OCI-LY3 (cell line): ENCODE measurements around the gene PPCDC.

Source experiments
- H2AFZ ChIP-seq: fragments of 200-600, 300-600 bp; shearing (Covaris generic); 2 replicates; pipeline ENCODE4 v1.6.0; 2014; ENCODE audit warnings: antibody characterized with exemption, low read depth, low read length
- H3K27ac ChIP-seq: fragments of 200-600, 300-600 bp; sonication (generic); 2 replicates; pipeline ENCODE4 v1.5.1; 2014; ENCODE audit warnings: mild to moderate bottlenecking, low read length, moderate library complexity, mixed read lengths
- H3K27me3 ChIP-seq: fragments of 200-600, 300-600 bp; sonication (generic); 2 replicates; pipeline ENCODE4 v1.6.1; 2014; ENCODE audit warnings: low read depth, low read length, mixed read lengths
- H3K36me3 ChIP-seq: fragments of 200-600, 300-600 bp; sonication (generic); replicated peaks from 2 replicates; pipeline ENCODE3; 2014; ENCODE audit warnings: low read depth, low read length, mixed read lengths
- H3K4me1 ChIP-seq: fragments of 300-600, 200-600 bp; sonication (generic); 2 replicates; pipeline ENCODE4 v1.6.1; 2014; ENCODE audit warnings: low read length, mixed read lengths
- H3K4me2 ChIP-seq: fragments of 200-600, 300-600 bp; sonication (generic); 2 replicates; pipeline ENCODE4 v1.6.1; 2014; ENCODE audit warnings: low read length, mixed read lengths
- H3K4me3 ChIP-seq: fragments of 300-600, 200-600 bp; sonication (generic); 2 replicates; pipeline ENCODE4 v1.5.1; 2014; ENCODE audit warnings: antibody characterized with exemption, mild to moderate bottlenecking, low read length, moderate library complexity
- H3K79me2 ChIP-seq: fragments of 300-600, 200-600 bp; shearing (Covaris generic); 2 replicates; pipeline ENCODE4 v1.6.1; 2014; ENCODE audit warnings: mild to moderate bottlenecking, low read length, mixed read lengths
- H3K9ac ChIP-seq: fragments of 300-600, 200-600 bp; shearing (Covaris generic); 2 replicates; pipeline ENCODE4 v1.6.0; 2014; ENCODE audit warnings: mild to moderate bottlenecking, low read length, moderate library complexity
- H3K9me3 ChIP-seq: fragments of 200-600, 300-600 bp; shearing (Covaris generic); 2 replicates; pipeline ENCODE4 v1.6.1; 2014; ENCODE audit warnings: low read length, mixed read lengths; ENCODE audit not compliant: insufficient read depth
- H4K20me1 ChIP-seq: fragments of 200-600, 300-600 bp; sonication (generic); 2 replicates; pipeline ENCODE4 v1.6.1; 2016; ENCODE audit warnings: low read length, mixed read lengths; ENCODE audit not compliant: insufficient read depth
- CTCF ChIP-seq: fragments of 200-600, 300-600 bp; sonication (generic); IDR thresholded peaks from 2 replicates; pipeline ENCODE4 v1.5.1; 2014; ENCODE audit warnings: antibody characterized with exemption, low read length, low read depth
- EZH2phosphoT487 ChIP-seq: fragments of 200-600 bp; shearing (Covaris generic); IDR thresholded peaks from 2 replicates; pipeline ENCODE4 v1.6.1; 2018; ENCODE audit warnings: antibody characterized with exemption, mixed run types, low read depth

The PPCDC gene

DNA sequence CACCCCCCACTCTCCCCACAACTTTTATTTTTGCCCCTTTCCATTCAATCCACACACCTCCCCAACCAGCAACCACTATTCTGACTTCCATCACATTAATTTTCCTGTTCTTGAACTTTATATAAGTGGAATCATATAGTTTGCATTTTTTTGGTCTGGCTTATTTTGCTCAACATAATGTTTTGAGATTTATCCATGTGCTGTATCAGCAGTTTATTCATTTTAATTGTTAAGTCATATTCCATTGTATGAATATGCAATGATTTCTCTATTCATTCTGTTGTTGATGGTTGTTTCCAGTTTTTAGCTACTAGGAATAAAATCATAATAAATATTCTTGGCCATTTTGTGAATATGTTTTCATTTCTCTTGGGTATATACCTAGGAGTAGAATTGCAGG lies 33.9 kb upstream of the PPCDC start:
- H3K27ac ChIP-seq, result no peak overlapping the region
- no peak overlapping the region for H3K9ac ChIP-seq
- peaks cover 19% of the 10 kb centered on the region for H3K27me3 ChIP-seq
- H3K36me3 ChIP-seq, result no peaks in the 10 kb centered on the region
- no peaks in the 10 kb centered on the region for H3K79me2 ChIP-seq
- no peak overlapping the region for H3K4me2 ChIP-seq
- H3K4me3 ChIP-seq, result no peak overlapping the region
- peaks cover 12% of the 10 kb centered on the region for H3K4me1 ChIP-seq
- H4K20me1 ChIP-seq, result no peaks in the 10 kb centered on the region
- TF ChIP-seq CTCF, result no peak
- TF ChIP-seq EZH2phosphoT487, result no peak
- no peaks in the 10 kb centered on the region for H3K9me3 ChIP-seq
- H2AFZ ChIP-seq, result no peak overlapping the region

DNA sequence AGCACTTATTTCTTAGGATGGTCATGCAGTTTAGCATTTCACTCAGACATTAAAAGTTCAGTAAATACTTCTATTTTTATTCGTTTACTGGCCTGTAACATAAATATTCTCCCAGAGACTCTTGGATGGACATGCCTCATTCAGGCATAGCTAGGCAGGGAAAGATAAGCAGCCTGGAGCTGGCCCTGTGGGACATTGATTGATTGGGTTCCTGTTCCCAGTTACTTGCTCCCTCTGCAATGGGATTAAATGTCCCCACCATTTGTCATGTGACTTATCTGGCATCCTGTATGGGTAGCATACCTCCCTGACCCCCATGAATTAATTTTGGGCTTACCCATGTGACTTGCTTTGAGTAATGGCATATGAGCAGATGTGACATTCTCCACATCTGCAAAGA lies 30.8 kb upstream of the PPCDC start:
- Histone ChIP-seq H3K27me3 (peaks cover 20% of the 10 kb centered on the region; the same call in 1 of the 2 replicates), H3K9ac (no peak overlapping the region), H3K4me1 (peaks cover 20% of the 10 kb centered on the region), H3K4me3 (no peak overlapping the region), H4K20me1 (no peaks in the 10 kb centered on the region), H3K27ac (no peak overlapping the region), H3K79me2 (no peaks in the 10 kb centered on the region; the same call in 1 of the 2 replicates), H3K4me2 (no peak overlapping the region), H3K36me3 (no peaks in the 10 kb centered on the region), H2AFZ (no peak overlapping the region), H3K9me3 (no peaks in the 10 kb centered on the region)
- TF ChIP-seq EZH2phosphoT487 (no peak), CTCF (no peak)

- TF ChIP-seq CTCF (no peak), EZH2phosphoT487 (no peak)
- Histone ChIP-seq H3K4me2 (peak overlapping the region; percentile 77), H3K27ac (no peak overlapping the region), H3K9ac (peak overlapping the region; percentile 77; the same call in 1 of the 2 replicates), H3K27me3 (peaks cover 20% of the 10 kb centered on the region; the same call in 1 of the 2 replicates), H3K79me2 (no peaks in the 10 kb centered on the region; the same call in 1 of the 2 replicates), H3K4me1 (peaks cover 20% of the 10 kb centered on the region), H3K36me3 (no peaks in the 10 kb centered on the region), H3K4me3 (peak overlapping the region; percentile 87), H3K9me3 (no peaks in the 10 kb centered on the region), H4K20me1 (no peaks in the 10 kb centered on the region), H2AFZ (no peak overlapping the region)
Measured at GRCh38 chr15:74994236-74994635, 29.2 kb upstream of the PPCDC start.

DNA sequence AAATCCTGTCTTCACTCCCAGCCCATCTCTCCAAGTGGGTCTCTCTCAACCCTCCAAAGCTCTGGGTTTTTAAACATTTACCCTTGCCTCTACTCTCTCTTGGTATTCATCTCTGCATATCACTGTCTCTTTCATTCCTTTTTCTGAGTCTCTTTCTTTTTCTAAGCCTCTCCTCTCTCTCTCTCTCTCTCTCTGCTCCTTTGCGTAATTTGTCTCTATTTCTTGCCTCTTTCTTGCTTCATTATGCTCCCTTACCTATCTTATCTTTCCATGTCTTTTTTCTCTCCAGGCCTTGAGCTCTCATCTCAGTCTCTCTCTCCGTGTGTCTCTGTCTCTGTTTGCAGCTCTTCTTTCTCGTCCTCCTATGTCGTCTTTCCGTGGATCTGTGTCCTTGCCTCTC lies 28.7 kb upstream of the PPCDC start:
- Histone ChIP-seq H3K27me3 (peaks cover 20% of the 10 kb centered on the region; the same call in 1 of the 2 replicates), H4K20me1 (no peaks in the 10 kb centered on the region), H3K9me3 (no peaks in the 10 kb centered on the region), H3K27ac (0 out of 2 replicates have a peak overlapping the region, but pooled peaks have one; percentile 22), H3K4me3 (peak overlapping the region; percentile 87), H3K4me2 (peak overlapping the region; percentile 77), H2AFZ (peak overlapping the region; percentile 89), H3K79me2 (no peaks in the 10 kb centered on the region; the same call in 1 of the 2 replicates), H3K4me1 (peaks cover 20% of the 10 kb centered on the region), H3K36me3 (no peaks in the 10 kb centered on the region), H3K9ac (peak overlapping the region; percentile 77)
- no peak for TF ChIP-seq CTCF
- no peak for TF ChIP-seq EZH2phosphoT487
